ENCODE results near the gene IPPK.

DNA sequence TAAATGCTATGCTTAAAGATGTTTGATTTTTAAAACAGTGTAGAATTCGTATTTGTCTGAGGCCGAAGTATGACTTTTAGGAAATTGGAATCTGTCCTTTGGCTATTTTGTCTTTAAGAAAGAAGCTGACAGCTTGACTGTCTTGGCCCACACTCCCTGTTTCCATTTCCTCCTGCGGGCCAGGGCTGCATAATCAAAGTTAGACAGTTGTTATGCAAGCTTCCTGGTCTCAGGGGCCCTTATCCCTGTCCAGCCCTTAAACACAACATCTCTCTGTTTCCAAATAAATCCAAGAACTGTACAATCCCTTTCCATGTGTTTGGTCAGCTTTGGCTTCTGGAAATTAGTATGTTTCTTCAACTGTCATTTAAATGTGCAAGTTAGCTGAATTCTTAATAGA, 79.6 kb downstream of the IPPK start:
- no peak for TF ChIP-seq CTCF (IDR thresholded peaks at IDR 0.05)
- no peak for TF ChIP-seq TCF7L2 (IDR thresholded peaks at IDR 0.05; ENCODE audit: low read depth, low read length)
- no peak for TF ChIP-seq POLR2AphosphoS5 (IDR thresholded peaks at IDR 0.05; ENCODE audit: low read depth, low read length)
